Stimulated activated CD8-positive, alpha-beta memory T cell treated with anti-CD3 and anti-CD28 coated beads, Interleukin-15, amount 100 ng/mL, for 1 hour (primary cell): ENCODE measurements around the gene IL17D.

Experiments used
- DNase-seq: peaks from one replicate; pipeline ENCODE4 v3.0.0-alpha.2; 2020; ENCODE audit warnings: low read depth

The IL17D gene

DNA sequence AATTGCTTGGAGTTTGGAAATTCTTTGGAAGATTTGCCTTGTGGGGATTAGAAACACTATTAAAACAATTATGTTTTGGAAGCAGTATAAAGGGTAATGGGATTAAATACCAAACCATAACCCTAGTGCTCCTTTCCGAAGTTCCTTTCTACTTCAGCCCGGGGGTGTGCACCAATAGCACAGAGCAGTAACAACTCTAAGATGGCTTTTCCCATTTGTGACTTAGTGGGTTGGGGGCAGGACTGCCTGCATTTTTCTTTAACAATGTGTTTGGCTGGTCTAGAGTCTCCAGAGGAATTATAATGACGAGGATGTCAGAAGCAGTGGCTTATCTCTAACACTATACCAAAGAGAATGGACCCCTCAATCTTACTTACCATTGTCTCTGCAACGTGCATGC lies 11.9 kb upstream of the IL17D start:
- DNase-seq, result no peak

DNA sequence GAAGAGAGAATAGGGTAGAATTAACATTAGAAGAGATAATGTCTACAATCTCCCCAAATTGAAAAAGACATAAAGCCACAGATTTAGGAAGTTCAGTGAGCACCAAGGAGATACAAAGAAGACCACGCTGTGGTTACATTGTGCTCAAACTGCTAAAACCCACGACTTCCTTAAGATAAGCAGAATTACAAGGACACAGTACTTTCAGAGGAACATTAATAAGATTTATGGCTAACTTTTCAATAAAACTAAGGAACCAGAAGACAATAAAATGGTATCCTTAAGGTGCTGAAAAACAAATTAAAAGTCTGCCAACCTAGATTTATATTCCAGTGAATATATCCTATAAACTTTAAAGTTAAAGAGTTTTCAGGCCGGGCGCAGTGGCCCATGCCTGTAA lies 7.4 kb upstream of the IL17D start:
- DNase-seq, result no peak

DNA sequence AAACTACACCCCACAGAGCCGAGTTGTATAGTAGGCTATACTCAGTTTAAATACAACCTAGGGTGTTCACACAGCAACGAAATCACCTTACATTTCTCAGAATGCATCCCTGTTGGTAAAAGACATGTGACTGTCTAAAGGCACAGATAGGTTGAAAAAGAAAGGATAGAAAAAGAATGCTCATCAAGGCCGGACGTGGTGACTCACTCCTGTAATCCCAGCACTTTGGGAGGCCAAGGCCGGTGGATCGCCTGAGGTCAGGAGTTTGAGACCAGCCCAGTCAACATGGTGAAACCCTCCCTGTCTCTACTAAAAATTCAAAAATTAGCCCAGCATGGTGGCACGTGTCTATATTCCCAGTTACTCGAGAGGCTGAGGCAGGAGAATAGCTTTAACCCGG lies 3.8 kb upstream of the IL17D start:
- DNase-seq, result no peak

DNA sequence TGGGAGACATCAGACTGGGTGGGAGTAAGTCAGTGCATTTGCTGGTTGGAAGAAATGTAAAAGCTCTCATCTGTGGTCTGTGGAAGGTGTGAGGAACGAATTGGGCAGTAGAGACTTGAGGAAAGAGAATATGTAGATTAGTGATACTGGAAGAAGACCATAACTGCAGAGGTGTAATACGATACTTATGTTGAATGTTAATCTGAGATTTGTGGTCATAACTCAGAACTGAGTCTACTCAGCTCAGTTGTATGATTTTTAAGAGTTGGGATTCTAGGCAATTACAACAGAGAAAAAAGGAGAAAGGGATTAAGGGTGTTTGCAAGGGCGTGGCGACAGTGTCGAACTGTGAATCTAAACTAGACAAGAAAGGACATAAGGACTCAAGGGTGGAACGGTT lies 3.2 kb upstream of the IL17D start:
- no peak for DNase-seq

DNA sequence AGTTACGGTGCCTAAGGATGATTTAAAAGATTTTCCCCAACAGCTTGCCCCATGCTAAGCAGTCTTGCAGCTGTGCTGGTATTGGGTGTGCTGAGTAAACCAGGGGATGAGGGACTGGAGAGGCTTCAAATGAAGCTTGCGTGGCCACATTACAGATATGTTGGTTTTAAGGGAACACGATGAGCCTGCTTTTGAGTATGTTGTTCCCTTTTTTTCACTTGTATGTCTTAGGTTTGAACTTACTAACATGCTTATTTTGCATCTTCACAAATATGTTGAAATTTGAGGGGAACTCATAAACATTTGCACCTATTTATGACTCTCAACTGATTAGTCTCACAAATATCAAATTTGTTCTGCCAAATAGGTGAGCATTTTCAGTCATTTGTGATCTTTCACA lies 2.0 kb upstream of the IL17D start:
- DNase-seq, result no peak

DNA sequence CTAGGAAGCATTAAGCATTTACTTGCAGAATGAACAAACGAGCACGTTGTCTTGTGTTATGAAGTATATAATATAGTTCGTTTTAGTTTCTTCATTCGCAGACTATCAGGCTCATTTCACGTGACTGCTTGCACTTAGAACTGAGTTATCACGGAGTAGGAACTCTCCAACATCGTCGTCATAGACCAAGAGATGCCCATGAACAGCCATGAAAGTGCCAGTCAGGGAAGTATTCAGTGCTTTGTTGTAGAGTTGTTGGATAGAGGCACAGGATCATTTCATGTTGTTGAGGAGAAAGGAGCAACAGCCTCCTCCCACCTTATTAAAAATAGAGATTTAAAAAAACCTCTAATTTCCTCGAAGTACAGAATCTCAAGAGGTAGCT lies 977 bp upstream of the IL17D start:
- no peak for DNase-seq

DNA sequence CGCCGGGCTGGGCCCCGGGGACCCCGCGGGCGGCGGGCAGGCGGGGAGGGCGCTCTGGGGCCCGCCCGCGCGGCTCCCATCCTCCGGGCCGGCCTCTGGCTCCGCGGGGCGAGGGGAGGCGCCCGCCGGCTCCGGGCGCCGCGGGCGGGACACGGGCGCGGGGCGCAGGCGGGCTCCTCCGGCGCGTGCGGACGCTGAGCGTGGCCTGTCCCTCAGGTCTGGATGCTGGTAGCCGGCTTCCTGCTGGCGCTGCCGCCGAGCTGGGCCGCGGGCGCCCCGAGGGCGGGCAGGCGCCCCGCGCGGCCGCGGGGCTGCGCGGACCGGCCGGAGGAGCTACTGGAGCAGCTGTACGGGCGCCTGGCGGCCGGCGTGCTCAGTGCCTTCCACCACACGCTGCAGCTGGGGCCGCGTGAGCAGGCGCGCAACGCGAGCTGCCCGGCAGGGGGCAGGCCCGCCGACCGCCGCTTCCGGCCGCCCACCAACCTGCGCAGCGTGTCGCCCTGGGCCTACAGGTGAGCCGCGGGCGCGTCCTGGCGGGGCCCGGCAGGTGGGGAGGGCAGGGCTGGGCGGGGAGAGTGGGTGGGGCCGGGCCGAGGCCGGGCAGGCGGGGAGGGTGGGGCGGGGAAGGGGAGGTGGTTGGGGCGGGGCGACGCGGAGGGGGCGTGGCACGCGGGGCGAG lies 420 bp downstream of the IL17D start:
- DNase-seq, result peak; percentile 32

DNA sequence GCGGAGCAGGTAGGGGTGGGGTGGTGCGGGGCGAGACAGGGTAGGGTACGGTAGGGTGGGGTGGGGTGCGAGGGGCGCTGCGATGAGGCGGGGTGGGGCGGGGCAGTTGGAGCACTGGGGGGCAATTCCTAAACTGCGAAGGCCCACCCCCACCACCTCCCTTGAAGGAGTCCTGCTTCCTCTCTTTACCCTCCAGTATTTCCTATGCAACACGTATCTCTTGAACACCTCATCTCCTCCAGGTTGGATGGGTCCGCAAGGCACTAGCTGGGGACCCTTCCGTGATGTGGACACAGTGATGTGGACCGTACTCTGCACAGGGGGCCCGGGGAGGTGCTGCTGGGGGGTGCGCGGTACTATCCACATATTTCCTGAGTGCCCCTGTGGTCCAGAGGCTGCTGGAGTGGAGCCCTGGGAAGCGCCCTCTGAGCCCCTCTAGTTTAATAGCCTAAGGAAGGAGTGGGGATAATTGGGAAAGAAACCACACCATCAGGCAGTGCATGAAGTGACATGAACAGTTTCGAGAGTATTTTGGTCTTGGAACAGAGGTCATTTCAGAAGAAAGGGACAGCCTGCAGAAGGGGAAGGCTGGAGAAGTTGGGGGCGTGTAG lies 1.1 kb downstream of the IL17D start:
- DNase-seq, result no peak

DNA sequence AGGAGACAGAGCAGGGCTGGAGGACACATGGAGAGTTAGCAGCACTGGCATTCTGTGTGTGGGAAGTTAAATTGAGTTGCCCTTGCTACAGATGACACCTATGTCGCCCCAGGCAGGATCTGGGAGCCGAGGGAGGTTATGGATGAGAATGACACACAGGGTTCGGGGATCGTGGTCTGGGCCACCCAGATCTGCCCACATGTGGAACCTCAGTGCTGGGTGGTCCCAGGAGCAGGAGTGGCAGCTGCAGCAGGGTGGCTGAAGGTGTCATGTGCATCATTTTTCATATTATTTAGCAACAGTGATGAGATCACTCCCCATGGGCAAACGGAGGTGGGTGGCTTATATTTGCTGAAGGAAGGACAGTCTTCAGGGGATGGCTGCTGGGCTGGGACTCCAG lies 3.2 kb downstream of the IL17D start:
- no peak for DNase-seq

DNA sequence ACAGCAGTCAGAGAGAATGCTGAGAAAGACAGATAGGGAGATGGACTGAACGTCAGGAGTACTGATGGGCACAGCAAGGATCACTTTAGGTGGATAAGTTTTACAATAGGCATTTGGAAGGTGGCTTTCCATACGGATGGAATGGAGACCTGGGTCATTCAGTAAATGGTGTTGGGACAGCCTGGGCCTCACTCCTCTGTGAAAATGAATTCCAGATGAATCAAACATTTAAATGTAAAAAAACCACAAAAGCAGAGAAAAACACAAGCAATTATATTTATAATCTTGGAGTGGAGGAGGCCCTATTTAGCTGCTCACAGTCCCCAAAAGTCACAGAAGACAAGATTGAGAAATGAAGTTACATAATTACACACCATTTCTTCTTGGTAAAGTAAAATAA lies 4.7 kb downstream of the IL17D start:
- no peak for DNase-seq

DNA sequence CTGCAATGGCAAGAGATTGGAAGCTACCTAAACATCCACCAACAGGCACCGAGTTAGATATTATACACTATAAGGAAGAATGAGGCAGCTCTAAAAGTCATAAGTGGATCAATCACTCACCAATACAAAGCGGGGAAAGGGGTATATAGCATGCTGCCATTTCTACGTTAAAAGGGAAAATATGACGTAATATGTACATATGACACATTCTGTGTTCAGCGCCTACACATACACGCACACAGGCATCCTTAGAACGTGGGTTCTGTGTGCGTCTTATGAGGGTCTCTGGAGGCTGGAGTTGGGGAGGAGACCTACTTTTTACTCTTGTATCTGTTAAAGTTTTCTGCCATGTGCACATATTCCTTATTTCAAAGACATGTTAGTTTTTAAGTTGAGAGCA lies 5.9 kb downstream of the IL17D start:
- no peak for DNase-seq

DNA sequence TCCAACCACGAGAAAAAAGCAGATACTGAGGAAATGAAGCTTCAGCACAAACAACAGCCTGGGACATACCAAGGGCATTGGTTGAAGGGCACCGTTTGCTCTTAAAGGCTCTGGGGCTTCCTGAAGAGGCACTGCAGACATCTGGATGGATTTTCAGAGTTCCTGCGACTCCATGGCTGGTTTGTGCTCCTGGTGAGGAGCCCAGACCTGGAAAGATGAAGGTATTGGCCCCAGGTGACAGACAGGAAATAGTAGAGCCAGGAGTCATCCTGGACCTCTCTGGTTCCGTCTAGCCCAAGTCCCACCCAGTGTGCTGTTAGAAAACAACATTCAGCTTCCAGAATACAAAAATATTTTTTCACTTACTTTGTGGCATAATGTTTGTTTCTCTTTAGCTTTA lies 6.3 kb downstream of the IL17D start:
- no peak for DNase-seq

DNA sequence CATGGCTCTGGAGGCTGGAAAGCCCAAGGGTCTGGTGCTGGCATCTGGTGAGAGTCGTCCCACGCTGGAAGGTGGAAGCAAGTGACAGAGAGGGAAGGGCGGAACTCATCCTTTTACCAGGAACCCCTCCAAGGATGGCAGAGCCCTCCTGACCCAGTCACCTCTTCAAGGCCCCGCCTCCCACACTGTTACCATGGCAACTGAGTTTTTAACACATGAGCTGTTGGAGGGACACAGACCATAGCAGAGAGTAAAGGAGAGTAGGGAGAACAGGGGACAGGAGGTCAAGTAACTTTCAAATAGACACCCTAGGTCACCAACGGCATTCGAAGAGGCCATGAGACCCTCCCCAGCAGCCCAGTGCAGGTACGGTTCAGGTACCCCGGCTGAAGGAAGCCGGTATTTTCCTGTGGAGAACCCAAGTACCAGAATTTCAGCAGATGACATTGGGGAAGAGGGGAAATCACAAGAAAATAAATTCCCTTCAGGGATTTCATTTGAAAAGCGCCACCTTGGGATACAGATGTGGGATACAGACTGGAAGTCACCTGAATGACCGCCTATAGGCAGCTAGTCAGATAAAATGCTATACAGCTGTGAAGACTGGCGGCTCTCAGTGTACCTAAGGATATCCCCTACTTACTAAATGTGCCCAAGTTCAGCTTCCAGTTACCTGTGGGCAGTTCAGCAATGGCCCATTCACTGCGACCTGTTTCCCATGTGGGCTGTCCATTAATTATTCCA lies 8.0 kb downstream of the IL17D start:
- no peak for DNase-seq

DNA sequence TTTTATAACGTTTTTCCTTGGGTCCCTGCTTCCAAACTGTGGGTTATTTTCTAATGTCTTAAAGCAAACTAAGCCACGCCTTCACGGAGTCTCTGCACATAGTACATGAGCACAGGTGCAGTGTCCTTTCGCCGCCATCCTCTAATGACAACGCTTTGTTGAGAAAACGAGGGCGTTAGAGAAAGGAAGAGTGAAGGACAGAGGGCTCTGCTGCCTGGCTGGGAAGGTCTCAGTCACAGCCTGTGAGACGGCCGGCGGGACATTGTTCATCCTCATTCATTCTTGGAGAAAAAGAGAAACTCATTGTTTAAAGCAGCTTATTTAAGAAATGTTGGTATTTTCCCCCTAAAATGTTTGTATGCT lies 9.5 kb downstream of the IL17D start:
- DNase-seq, result no peak

DNA sequence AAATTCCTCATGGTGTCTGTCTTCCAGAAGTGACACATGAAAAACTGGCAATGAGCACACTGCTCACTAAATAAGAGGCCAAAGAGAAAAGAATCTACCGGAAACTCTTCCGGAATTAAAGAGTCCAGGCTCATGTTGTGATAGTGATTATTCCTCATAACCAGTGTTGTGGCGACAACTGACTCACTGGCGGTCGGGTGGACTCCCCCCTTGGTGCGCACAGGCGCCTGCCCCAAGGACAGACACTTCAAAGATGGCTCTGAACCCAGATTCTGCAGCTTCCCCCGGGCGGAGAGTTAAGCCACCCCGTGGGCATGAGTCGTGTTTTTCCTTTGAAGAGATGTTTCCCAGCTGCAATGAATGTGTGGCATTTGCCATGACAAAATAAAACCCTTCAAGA lies 10.3 kb downstream of the IL17D start:
- no peak for DNase-seq

DNA sequence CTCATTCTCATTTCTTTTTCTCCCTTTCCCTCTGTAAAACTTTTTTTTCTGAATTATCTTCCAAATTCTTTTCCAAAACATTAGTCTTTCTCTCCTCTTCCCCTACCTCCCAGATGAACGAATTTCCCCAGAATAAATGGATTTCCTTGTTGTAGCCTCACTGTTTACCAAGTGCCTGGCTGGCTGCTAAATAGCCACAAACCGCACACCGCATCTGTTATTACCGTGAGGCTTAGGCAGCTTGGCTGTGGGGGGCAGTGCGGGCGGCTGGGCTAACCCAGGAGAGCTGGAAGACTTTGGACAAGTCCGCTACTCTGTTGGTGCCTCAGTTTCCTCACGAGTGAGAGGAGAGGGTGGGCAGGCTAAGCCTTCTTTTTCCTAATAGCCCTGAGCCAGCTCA lies 10.7 kb downstream of the IL17D start:
- no peak for DNase-seq

DNA sequence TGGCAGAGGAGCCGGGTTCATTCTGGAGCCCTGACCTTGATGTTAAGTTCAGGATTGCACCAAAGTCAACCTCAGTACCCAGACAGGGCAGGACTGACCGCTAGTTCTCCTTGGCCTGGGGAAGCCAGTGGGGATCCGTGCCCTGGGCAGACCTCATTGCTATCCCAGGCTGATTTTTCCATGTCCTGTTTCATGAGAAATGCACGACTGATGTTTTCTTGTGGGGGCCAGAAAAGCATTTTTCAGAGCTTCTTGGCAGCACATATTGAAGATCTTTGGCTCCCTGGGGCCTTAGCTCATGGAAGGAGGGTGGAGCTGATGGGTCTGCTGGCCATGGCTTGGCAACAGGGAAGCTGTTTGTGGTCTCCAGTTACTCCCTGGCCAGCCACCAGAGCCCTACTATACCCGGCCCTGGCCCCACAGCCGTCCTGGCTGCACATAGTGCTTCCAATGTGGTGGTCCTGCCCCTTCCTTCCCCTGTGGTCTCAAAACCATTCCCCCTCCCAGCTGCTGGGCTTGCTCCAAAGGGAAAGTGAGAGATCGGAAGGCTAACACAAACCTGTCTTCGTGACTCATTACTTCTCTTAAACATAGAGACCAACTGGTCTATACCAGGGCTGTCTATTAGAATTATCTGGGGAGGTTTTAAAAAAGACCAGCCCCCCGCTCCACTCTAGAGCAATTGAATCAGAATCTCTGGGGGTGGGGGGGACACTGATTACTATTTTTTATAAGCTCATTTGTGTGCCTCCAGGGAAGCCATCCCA lies 11.2 kb downstream of the IL17D start:
- no peak for DNase-seq

DNA sequence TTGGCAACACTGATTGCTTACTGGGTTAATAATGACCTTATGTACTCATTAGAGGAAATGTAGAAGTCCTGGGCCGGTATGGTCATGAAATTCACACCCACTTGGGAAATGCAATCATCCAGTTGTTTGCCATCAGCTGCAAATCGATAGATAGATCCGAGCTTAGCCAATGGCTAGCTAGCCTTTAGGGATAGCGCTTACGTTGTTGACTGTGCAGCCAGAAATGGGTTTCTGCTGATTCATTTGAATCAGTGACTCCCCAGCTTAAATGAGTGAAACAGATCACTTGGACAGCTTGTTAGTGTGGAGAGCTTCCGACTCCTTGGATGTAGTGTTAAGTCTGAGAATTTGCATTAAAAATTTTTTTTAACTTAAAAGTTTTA lies 11.8 kb downstream of the IL17D start:
- no peak for DNase-seq

DNA sequence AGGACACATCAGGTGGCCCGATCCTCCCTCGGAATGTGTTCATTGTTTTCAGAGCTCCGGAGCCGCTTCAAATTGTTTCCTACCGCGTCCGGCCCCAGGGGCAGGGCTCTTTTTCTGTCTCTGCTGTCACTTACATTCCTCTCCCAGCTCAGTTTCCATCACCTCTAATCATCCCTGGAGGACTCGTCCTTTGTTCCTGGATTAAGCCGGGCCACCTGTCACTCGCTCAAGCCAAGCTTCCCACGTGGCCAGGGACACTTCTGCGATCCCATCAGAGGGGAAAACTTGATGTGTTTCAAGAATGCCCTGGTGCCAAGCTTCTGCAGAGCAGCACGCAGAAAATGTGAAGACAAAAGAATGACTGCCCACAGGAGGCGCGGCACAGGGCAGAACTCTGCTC lies 13.5 kb downstream of the IL17D start:
- no peak for DNase-seq

DNA sequence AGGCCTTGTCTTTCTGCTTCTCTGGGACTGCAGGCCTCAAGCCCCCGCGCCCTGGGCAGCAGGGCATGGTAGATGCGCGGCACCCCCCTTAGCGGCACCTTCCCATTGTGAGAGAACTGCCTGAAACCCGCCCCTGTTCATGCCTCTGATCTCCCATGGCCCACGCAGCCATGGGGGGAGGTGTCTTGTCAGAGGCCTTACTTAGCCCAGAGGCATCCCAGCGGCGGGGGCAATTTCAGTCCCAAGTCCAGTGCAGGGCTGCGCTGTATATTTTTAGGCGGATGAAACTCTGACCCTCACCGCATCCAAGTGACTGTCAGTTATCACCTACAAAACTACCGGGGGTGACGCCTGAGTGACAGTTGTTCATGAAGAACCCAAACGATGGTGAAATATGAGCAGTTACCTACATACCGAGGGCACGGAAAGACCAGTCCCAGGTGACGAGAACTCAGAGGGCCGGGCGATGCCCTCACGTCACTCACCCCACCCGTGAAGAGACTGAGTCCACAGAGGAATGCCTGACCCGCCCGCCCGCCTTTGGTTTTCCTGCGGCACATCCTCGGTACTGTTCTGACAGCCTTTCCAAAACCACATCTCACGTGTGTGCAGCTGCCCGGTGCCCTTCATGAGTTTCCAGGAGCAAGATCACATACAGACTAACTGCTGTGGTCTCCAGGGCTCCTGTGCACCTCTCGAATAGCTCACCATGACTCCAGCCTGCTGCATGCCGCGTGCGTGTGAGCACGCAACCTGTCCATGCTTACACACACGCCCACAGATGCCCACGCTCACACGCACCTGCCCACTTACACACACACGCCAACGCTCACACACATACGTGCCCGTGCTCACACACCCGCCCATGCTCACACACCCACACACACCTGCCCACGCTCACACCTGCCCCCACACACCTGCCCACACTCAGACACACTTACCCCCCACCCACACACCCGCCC lies 14.4 kb downstream of the IL17D start:
- DNase-seq, result no peak

DNA sequence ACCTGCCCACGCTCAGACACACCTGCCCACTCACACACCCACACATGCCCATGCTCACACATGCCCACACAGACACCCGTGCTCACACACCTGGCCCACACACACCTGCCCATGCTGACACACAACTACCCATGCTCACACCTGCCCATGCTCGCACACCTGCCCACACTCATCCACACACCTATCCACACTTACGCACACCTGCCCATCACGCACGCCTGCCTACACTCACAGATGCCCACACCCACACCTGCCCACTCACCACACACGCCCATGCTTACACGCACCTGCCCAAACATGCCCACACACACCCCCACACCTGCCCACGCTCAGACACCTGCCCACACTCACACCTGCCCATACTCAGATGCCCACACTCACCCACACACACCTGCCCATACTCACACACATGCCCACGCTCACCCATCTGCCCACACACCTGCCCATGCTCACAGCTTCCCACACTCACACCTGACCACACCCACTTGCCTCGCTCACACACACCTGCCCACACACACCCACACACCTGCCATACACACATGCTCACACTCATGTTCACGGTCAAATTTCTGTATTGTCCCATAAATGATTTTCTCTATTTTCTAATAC lies 15.6 kb downstream of the IL17D start:
- no peak for DNase-seq
